NCI-H1694 treated with DMSO at 0.1 percent for 48 hours (cell line): Measurements from ENCODE around the gene CRTC1.

Source experiments
- DNase-seq: peaks from one replicate; lab custom pipeline; 2025; lab: John Stamatoyannopoulos, UW

CRTC1 gene

DNA sequence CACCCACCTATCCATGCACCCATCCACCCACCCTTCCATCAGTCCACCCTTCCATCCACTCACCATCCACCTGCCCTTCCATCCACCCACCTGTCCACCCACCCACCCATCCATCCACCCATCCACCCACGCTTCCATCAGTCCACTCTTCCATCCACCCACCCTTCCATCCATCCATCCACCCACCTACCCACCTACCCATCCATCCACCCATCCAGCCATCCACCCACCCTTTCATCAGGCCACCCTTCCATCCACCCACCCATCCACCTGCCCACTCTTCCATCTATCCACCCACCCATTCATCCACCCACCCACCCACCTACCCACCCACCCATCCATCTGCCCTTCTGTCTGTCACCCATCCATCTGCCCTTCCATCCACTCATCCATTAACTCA, 29.6 kb upstream of the CRTC1 start:
- DNase-seq: no peak

DNA sequence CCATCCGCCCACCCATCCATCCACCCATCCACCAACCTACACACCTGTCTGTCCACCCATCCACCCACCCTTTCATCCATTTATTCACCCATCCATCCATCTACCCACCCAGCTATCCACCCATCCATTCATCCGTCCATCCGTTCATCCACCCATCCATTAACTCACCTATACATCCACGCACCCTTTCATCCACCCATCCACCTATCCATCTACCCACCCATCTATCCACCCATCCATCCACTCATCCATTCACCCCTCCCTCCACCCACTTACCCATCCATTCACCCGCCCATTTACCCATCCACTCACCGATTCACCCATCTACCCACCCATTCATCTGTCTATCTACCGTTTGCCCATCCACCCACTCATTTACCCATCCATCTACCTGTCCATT, 29.0 kb upstream of the CRTC1 start:
- DNase-seq: no peak

DNA sequence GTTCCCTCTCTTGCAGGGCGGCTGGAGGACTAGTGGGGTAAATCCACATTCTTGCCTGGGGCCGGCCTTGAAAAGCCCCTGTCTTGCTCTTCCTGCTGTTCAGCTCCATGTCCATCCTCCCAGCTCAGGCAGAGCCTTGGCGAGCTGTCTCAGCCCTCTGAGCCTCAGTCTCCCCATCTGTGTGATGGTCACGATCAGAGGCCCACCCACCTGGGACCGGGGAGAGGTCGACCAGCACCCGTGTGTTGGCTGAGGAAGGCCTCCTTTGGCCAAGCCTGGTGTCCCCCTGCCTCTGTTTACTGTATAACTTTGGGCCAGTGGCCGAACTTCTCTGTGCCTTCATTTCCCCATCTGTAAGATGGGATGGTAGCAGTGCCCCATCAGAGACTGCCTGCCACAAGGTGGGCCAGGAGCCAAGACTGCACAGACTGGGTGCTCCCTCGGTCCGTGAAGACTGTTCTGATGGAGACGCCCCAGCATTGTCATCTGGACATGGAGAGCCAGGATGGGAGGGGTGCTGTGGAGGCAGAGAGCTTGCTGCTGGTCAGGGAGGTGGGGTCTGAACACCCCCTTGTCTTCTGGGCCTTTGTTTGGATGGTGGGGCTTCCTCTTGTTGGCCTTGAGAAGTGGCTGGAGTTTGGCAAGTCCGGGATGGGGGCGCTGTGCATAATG, 28.2 kb upstream of the CRTC1 start:
- DNase-seq: no peak

DNA sequence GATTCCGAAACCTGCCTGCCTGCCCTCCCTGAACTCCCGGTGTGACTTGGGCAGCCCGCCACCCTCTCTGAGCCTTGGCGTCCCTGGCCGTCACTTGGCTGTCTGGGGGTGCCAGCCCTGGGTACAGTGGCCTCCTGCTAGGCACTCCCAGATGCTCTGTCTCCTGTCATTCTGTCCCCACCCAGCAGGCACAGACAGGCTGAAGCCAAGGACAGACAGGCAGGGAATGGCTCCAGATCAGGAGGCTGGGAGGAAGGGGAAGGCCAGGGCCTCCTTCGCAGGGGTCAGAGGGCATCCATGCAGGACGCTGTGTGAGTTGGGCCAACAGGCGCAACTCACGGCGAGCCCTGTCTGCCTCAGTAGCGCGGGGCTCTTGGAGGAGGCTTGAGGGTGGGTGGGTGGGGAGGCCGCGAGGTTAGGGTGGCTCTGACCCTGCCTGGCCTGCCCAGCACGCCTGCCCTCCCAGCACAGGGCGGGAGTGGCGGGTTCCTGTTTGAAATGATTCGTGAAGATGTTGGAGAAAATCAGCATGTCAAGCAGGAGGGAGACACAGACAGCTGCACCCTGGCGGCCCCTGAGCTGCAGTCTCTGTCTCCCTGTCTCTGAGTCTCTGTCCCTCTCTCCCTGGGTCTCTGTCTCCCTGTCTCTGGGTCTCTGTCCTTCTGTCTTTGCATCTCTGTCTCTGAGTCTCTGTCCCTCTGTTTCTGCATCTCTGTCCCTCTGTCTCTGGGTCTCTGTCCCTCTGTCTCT, 27.0 kb upstream of the CRTC1 start:
- no peak for DNase-seq

DNA sequence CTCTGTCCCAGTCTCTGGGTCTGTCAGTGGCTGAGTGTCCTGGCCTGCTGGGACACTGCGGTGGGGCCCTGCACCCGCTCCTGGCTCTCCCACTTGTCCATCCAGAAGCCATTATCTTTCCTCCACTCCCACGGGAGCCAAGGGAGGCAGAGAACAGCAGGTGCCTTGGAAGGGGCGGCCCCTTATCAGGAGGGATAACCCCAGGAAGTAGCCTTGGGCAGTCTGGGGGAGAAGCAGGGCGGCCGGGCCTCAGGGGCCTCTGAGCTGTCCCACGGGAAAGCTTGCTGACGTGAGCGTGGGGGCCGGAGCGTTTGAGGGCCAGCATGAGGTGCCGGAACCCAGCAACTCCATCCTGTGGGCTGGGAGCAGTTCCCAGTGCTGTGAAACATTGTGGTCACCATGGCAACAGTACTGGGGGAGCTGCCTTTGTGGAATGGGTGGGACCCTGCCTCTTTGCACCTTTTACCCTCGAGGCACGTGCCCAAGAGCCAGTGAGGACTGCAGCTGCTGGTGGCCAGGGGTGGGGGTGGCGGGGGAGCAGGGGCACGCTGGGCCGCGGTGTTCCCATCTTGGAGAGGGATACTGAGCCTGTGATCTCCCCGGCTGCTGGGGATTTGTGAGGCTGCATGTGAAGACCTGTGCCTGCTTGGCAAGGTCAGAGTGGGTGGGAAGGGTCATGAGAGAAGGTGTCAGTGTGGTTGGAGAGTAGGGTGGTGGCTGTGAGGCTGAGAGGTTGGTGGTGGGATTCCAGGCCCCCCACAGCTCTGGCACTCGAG, 25.7 kb upstream of the CRTC1 start:
- DNase-seq: no peak

DNA sequence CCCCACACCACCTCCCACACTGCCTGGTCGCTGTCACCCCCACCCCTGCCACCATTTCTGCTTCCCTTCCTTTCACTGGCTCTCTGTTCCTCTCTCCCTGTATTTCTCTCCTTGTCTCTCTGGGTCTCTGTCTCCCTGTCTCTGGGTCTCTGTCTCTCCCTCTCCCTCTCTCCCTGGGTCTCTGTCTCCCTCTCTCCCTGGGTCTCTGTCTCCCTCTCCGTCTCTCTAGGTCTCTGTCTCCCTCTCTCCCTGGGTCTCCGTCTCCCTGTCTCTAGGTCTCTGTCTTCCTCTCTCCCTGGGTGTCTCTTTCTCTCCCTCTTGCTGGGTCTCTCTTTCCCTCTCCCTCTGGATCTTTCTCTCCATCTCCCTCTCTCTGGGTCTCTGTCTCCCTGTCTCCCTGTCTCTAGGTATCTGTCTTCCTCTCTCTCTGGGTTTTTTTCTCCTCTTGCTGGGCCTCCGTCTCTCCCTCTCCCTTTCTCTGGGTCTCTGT, 25.1 kb upstream of the CRTC1 start:
- DNase-seq: no peak

DNA sequence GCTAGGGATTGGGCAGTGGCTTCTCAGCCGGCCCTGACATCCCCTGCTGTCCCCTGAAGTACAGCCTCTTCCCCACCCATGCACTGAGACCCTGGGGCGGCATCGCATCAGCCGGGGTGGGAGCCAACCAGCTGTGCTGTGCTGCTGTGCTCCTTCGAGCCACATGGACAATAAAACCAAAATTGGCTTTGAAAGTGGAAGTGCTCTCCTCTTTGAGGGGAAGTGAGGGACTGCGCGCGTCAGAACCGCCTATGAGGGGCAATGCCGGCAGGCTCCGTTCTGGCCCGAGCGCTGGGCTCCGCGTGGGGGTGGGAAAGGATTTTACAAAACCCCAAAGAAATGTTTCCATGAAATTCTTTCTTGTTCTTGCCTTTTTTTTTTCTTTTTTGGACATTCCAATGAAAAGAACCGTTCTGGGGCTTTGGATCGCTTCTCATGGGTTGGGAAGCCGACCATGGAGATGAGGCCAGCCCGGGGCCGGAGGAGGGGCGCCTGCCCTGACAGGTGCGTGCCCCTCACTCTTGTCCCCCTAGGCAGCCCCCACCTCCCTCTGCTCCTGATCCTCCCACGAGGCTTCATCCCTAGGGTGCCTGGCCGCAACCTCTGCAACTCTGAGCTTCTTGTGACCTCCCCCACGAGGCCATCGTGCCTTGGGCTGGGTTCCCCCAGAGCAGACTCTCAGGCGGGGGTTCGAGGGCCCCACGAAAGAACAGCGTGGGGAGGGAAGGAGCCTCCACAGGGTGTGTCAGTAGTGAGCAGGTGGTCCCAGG, 24.0 kb upstream of the CRTC1 start:
- DNase-seq: no peak

DNA sequence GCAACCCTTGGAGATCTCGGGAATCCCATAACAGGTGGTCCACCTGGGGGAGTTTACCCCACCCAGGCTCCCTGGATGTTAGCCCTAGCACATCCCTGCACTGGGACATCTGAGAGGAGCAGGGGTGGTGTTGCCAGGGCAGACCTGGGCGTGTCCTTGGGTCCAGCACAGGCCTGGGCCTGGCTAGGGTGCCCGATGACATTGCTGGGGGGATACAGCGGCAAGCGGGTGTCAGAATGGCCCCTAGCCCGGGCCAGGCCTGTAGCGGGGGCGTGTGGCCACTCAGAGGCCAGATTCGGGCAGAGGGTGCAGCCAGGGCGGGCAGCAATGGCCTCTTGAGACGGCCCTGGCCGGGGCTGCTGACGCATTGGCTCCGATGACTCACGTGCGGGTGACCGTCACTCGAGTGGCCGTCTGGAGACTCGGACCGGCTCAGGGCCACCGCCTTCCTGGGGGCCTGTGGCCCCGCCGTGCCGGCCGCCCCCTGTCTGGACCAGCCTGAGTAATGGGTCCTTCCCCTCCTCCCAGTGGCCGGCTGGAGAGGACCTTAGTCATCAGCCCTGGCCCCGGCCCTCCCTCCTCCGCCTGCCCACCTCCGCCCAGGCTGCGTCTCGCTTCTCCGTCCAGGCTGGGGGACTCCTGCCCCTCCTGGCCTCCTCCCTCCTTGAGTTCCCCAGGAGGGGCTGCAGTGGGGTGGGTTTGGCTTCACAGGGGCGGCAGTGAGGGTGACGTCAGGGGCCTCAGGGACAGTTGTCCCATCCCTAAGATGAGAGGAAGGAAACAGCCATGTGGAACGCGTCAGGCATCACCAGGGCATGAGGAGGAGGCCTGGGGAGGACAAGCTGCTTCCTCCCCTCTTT, 23.2 kb upstream of the CRTC1 start:
- no peak for DNase-seq

DNA sequence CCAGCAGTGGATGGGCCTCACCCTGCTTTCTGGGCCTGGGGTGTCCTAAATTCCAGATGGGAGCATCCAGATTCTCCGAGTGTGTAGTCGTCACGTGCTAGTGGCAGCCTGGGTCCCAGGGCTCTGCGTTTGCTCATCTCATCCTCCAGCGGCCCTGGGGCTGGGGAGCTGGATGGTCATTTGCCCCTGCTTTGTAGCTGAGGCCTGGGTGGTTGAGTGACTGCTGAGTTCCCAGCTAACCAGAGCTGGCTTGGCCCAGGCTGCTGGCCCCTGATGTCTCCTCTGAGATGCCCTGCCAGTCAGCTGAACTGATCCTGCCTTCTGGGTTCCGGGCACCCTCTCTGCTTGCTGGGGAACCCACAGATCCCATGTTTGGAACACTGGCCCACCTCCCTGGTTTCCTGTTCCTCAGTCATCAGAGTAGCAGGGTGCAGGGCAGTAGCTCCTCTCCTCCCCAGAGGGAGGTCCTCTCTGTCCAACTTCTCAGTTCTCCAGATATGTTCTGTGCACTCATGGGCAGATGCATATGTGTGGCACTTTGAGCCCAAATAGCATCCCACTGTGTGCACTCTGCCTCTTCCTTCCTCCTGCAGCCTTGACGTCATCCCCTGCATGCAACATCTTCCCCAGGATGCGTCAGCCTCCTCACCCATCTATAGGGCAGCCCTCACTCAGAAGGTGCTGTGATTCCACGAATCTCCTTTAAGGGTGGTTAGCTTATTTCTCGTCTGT, 22.4 kb upstream of the CRTC1 start:
- DNase-seq: no peak

DNA sequence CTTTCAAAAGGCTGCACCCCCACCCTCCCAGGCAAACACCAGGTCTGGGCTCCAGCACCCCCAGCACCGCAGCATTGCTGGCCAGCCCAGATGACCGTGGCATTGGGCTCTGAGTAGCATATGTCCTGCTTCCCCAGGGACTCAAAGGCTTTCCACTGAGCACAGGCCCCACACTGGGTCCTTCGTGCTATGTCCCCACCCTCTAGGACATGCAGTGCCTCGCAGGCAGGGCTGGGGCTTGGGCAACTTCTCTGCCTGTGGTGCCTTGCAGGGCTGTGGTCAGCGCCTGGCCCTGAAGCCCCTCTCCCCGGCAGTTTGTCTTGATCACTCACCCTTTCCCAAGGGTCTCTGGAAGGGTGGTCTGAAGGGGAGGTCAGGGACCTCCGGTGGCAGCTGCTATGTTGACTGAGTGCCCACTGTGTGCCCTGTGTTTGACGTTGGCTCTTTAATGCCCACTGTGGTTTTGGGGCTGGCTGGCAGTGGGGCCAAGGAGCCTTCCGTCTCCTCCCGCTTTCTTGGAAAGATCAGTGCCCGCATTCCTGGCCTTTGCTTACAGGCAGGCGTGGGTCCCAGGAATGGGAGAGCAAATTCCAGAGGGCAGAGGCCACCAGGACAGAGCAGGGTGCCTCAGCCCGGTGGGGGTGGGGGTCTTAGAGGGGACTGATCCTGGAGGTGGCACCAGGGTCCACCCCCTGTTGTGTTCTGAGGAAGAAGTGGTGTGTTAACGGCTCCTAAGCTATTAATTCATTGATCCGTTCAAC, 20.3 kb upstream of the CRTC1 start:
- DNase-seq: no peak

DNA sequence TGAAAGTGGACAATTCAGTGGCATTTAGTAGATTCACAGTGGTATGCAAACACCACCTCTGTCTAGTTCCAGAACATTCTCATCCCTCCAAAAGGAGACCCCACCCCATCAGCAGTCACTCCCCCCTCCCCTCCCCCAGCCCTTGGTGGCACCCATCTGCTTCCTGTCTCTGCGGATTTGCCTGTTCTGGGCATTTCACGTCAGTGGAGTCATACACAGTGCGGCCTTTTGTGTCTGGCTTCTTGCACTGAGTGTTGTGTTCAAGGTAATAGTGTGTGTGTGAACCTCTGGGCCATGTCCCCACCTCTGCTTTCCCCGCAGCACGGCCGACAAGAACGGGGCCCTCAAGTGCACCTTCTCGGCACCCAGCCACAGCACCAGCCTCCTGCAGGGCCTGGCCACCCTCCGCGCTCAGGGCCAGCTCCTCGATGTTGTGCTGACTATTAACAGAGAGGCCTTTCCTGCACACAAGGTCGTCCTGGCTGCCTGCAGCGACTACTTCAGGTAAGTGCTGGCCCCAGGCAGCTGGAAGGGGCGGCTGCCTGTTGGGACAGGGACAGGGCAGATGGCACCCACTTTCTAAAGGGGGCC, 19.4 kb upstream of the CRTC1 start:
- DNase-seq: peak; percentile 18

DNA sequence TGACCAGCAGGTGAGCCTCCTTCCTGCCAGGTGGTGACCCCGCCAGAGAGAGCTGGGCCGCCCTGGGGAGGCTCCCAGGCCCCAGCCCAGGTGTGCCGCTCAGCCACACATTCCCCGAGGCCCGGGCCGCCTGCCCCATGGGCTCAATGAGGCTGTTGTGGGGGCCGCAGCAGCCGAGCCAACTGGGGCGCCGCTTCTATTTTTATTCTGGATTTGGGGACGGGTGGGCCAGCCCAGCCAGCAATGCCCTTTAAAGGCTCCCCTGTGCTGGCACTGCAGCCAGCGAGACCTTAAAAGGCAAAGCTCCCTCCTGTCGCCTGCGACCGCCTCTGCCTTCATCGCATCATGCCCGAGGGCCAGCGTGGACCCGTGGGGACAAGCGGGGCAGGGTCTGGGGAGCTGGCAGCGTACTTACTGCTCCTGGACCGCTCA, 17.7 kb upstream of the CRTC1 start:
- DNase-seq: no peak

DNA sequence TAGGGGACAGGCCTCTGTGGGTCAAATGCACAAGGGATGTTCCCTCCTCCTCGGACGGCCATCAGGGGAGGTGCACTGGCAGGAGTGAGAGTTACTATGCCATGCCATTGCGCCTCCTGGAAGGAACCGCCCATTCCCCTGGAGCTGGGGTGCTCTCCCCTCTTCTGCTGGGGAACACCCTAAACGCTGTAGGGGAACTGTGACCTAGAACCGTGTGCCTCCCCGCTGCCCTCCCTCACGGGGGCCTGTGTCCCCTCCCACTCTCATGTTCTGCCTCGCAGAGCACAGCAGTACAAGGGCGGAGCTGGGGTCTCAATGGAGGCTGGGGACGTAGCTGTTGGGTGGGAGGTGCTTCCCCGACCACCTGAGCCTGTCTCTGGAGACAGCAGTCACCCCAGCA, 17.2 kb upstream of the CRTC1 start:
- DNase-seq: no peak

DNA sequence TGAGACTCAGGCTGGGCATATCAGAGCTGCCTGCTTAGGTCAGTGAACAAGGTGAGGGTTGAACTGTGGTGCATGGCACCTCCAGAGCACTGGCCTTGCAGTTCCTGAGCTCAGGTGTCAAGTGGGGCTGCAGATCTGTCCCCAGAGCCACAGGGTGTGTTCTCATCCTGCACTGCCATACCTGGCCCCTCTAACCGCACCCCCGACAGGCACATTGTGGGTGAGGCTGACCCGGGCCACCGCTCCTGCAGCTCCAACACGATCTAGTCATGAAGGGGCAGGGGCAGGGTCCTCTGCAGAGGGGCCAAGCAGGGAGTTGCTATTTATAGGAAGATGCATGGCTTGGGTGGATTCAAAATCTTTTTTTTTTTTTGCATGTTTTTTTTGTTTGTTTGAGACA, 16.7 kb upstream of the CRTC1 start:
- no peak for DNase-seq

DNA sequence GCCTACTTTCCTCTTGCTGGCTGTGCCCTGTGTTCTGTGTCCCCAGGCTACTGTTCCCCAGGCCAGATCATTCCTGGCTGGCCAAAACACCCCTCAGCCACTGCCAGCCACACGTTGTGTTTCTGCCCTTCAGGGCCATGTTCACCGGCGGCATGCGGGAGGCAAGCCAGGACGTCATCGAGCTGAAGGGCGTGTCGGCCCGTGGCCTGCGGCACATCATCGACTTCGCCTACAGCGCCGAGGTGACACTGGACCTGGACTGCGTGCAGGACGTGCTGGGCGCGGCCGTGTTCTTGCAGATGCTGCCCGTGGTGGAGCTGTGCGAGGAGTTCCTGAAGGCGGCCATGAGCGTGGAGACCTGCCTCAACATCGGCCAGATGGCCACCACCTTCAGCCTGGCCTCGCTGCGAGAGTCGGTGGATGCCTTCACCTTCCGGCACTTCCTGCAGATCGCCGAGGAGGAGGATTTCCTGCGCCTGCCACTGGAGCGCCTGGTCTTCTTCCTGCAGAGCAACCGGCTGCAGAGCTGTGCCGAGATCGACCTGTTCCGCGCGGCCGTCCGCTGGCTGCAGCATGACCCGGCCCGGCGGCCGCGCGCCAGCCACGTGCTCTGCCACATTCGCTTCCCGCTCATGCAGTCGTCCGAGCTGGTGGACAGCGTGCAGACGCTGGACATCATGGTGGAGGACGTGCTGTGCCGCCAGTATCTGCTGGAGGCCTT, 15.8 kb upstream of the CRTC1 start:
- DNase-seq: no peak

DNA sequence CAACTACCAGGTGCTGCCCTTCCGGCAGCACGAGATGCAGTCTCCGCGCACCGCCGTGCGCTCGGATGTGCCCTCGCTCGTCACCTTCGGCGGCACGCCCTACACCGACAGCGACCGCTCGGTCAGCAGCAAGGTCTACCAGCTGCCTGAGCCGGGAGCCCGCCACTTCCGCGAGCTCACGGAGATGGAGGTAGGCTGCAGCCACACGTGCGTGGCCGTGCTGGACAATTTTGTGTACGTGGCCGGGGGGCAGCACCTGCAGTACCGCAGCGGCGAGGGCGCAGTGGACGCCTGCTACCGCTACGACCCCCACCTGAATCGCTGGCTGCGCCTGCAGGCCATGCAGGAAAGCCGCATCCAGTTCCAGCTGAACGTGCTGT, 15.2 kb upstream of the CRTC1 start:
- no peak for DNase-seq

DNA sequence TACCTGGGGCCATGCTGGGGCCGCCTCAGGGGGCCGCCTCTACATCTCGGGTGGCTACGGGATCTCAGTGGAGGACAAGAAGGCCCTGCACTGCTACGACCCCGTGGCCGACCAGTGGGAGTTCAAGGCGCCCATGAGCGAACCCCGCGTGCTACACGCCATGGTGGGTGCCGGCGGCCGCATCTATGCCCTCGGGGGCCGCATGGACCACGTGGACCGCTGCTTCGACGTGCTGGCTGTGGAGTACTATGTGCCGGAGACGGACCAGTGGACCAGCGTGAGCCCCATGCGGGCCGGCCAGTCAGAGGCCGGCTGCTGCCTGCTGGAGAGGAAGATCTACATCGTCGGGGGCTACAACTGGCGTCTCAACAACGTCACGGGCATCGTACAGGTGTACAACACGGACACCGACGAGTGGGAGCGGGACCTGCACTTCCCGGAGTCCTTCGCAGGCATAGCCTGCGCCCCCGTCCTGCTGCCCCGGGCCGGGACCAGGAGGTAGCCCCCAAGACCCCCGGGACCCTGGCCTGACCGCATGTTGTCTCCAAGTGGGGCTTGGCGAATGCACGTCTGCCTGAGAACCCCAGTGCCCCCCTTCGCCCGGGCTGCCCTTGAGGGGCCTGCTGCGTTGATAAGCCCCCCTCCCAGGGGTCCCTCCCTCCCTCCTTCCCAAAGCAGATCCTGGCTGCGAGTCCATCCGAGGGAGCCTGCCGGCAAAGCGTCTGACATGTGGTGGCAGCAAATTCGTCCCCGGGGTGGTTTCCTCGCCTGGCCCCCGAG, 14.5 kb upstream of the CRTC1 start:
- no peak for DNase-seq

DNA sequence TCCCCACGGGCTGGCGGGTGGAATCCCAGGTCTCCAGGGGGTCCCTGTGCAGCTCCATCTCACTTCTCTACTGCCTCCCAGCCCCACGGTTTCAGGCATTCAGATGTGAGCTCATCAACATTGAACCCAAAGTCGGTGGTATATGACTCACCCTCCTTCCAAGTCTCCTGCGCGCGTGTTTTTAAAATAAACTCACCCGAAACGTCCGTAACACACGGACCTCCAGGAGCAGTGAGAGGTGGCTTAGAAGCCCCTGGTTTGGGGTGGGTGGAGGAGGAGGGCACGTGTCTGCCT, 14.0 kb upstream of the CRTC1 start:
- no peak for DNase-seq
